ENCODE results near the gene RBM28.

GRCh38 chr7:128356546-128357216, 13.0 kb upstream of the RBM28 start:
- TF ChIP-seq, protein P1, sequence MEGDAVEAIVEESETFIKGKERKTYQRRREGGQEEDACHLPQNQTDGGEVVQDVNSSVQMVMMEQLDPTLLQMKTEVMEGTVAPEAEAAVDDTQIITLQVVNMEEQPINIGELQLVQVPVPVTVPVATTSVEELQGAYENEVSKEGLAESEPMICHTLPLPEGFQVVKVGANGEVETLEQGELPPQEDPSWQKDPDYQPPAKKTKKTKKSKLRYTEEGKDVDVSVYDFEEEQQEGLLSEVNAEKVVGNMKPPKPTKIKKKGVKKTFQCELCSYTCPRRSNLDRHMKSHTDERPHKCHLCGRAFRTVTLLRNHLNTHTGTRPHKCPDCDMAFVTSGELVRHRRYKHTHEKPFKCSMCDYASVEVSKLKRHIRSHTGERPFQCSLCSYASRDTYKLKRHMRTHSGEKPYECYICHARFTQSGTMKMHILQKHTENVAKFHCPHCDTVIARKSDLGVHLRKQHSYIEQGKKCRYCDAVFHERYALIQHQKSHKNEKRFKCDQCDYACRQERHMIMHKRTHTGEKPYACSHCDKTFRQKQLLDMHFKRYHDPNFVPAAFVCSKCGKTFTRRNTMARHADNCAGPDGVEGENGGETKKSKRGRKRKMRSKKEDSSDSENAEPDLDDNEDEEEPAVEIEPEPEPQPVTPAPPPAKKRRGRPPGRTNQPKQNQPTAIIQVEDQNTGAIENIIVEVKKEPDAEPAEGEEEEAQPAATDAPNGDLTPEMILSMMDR (IDR thresholded peaks at IDR 0.05) = no peak
- no peak for TF ChIP-seq POLR2A (IDR thresholded peaks at IDR 0.05)

All from lower leg skin (tissue), 3 donors.